ENCODE measurements around the gene KRR1. TPM values are rescaled to one million over a fixed set of nuclear protein-coding genes. Genes with fewer than 3 reads are reported as not detected.
"Not testable (repeated sequence)": the region's sequence is repeated elsewhere in the genome, so short reads cannot be mapped to it uniquely, and the experiment has no call there.

KRR1 gene
- total and polyA plus RNA-seq, 2 donors = 22.4 to 71.6 TPM

DNA sequence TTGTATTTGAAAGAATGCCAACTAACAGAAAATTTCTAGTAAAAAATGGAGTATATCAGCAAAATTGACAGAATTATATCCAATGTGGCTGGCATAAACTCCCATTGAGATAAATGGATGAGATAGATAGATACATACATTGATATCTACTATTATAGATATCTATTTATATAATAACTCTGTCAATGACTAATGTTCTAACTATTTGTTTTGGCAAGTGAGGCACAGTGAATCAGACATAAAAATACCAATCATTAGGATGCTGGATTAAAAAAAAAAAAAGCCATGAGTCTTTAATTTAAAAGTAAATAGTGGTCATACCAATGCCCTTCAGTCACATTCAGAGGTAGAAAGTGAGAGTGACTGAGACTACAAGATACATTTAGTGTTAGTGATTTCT, 64.6 kb downstream of the KRR1 start:
- no peaks in the 10 kb centered on the region for H3K4me1 ChIP-seq (ENCODE audit: insufficient read depth)
- H3K36me3 ChIP-seq (ENCODE audit: insufficient read depth) = no peaks in the 10 kb centered on the region
- H3K27ac ChIP-seq (ENCODE audit: low read depth) = no peak overlapping the region
- no peak for DNase-seq (ENCODE audit: extremely low spot score)
- H3K4me3 ChIP-seq (ENCODE audit: low read depth, low read length) = no peak overlapping the region

GRCh38 chr12:75445137-75445507, 66.3 kb downstream of the KRR1 start:
- not testable (repeated sequence) for DNase-seq (ENCODE audit: extremely low spot score); H3K36me3 ChIP-seq (ENCODE audit: insufficient read depth)
- WGBS = 65% methylated on average over 7 of the region's 7 CpGs

DNA sequence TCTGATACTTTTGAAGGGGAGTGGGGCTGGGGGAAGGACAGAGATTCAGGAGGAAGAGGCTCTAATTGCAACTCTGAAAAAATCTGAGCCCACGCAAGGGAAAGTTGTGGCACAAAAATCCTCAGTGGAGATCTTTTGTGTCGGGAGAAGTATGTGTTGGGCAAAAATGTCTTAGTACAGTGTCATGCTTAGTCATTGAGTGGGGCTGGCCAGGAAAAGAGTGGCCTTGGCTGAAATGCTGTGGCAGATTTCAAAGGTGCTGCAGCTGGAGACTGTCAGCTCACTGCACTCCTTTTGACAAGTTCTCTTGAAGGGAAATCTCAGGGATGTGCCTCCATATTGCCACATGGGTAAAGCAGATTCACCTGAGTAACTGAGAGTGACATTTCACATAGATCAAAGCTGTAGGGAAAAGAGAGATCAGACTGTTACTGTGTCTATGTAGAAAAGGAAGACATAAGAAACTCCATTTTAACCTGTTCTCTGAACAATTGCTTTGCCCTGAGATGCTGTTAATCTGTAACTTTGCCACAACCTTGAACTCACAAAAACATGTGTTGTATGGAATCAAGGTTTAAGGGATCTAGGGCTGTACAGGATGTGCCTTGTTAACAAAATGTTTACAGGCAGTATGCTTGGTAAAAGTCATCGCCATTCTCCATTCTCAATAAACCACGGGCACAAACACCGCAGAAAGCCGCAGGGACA, 66.8 kb downstream of the KRR1 start:
- no peaks in the 10 kb centered on the region for H3K36me3 ChIP-seq (ENCODE audit: insufficient read depth)
- no peaks in the 10 kb centered on the region for H3K4me1 ChIP-seq (ENCODE audit: insufficient read depth)
- no peak overlapping the region for H3K27ac ChIP-seq (ENCODE audit: low read depth)
- no peak for DNase-seq (ENCODE audit: extremely low spot score)
- no peak overlapping the region for H3K4me3 ChIP-seq (ENCODE audit: low read depth, low read length)
- 71% methylated on average over 6 of the region's 6 CpGs for WGBS

More at GRCh38 chr12:75445137-75445507, 66.3 kb downstream of the KRR1 start:
- not testable (repeated sequence) for H3K4me1 ChIP-seq (ENCODE audit: insufficient read depth); H3K4me3 ChIP-seq (ENCODE audit: low read depth, low read length); H3K27ac ChIP-seq (ENCODE audit: low read depth)

DNA sequence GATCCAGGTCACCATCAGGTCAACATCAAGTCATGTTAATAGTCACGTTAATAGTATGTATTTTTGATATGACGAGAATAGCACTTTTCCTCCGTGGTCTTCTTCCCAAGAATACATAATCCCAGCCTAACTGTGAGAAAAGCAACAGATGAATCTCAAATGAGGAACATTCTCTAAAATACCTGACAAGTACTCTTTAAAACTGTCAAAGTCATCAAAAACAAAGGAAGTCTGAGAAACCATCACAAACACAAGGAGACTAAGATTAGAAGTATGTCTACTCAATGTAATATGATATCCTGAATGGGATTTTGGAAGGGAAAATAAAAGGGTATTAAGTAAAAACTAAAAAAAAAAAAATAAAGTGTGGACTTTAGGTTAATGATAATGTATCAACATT, 67.7 kb downstream of the KRR1 start:
- DNase-seq (ENCODE audit: extremely low spot score) = no peak
- Histone ChIP-seq H3K4me3 (ENCODE audit: low read depth, low read length) (no peak overlapping the region), H3K4me1 (ENCODE audit: insufficient read depth) (no peaks in the 10 kb centered on the region), H3K27ac (ENCODE audit: low read depth) (no peak overlapping the region), H3K36me3 (ENCODE audit: insufficient read depth) (no peaks in the 10 kb centered on the region)
- WGBS = 39% methylated on average over 3 of the region's 3 CpGs

DNA sequence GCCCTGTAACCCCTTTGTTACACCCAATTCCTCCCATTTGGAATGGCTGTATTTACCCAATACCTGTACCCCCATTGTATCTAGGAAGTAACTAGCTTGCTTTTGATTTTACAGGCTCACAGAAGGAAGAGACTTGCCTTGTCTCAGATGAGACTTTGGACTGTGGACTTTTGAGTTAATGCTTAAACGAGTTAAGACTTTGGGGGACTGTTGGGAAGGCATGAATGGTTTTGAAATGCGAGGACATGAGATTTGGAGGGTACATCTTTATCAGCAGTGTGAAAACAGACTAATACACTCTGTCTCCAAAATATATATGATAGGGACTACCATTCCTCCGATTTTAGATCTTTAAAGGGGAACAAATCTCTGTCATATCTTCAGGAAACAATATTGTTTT, 69.0 kb downstream of the KRR1 start:
- H3K27ac ChIP-seq (ENCODE audit: low read depth); H3K4me3 ChIP-seq (ENCODE audit: low read depth, low read length); H3K36me3 ChIP-seq (ENCODE audit: insufficient read depth); H3K4me1 ChIP-seq (ENCODE audit: insufficient read depth); DNase-seq (ENCODE audit: extremely low spot score): not testable (repeated sequence)
- 72% methylated on average over 3 of the region's 3 CpGs for WGBS

GRCh38 chr12:75441687-75442449, 69.5 kb downstream of the KRR1 start:
- 71% methylated on average over 4 of the region's 4 CpGs for WGBS
- DNase-seq (ENCODE audit: extremely low spot score); H3K4me1 ChIP-seq (ENCODE audit: insufficient read depth); H3K4me3 ChIP-seq (ENCODE audit: low read depth, low read length); H3K27ac ChIP-seq (ENCODE audit: low read depth); H3K36me3 ChIP-seq (ENCODE audit: insufficient read depth): not testable (repeated sequence)

Other genes starting within 250 kb of the KRR1 start
- 17.2 TPM for gene CAPS2, start 181.3 kb downstream of the KRR1 start, total RNA-seq
- 3.7 TPM for gene CAPS2, start 181.3 kb downstream of the KRR1 start, polyA plus RNA-seq
- gene GLIPR1L1, start 176.9 kb downstream of the KRR1 start, total RNA-seq = not detected
- not detected for gene GLIPR1L1, start 176.9 kb downstream of the KRR1 start, polyA plus RNA-seq
- gene GLIPR1L2, start 120.5 kb downstream of the KRR1 start, total RNA-seq = 2.4 TPM
- 3.2 TPM for gene GLIPR1L2, start 120.5 kb downstream of the KRR1 start, polyA plus RNA-seq
- 23.3 TPM for gene GLIPR1, start 30.9 kb downstream of the KRR1 start, total RNA-seq
- 21.8 TPM for gene GLIPR1, start 30.9 kb downstream of the KRR1 start, polyA plus RNA-seq

Data from urinary bladder (tissue), 4 donors.